Activated T-cell treated with anti-CD3 and anti-CD28 coated beads, Interleukin-2, amount 50 U/mL, for 1 hour (primary cell): ENCODE results near the gene GOLGA8M.
"Not testable (repeated sequence)": the region's sequence is repeated elsewhere in the genome, so short reads cannot be mapped to it uniquely, and the experiment has no call there.

Source experiments
- DNase-seq: peaks from one replicate; pipeline ENCODE4 v3.0.0-alpha.2; 2020

Gene GOLGA8M

GRCh38 chr15:28660750-28661149 lies 51.5 kb downstream of the GOLGA8M start:
- not testable (repeated sequence) for DNase-seq

GRCh38 chr15:28656018-28656360 lies 56.2 kb downstream of the GOLGA8M start:
- DNase-seq, result not testable (repeated sequence)

GRCh38 chr15:28655329-28656017 lies 56.7 kb downstream of the GOLGA8M start:
- not testable (repeated sequence) for DNase-seq

- DNase-seq, result not testable (repeated sequence)
These were observed 58.0 kb downstream of the GOLGA8M start for GRCh38 chr15:28654194-28654593.

- not testable (repeated sequence) for DNase-seq
These were observed 59.7 kb downstream of the GOLGA8M start for GRCh38 chr15:28652538-28652937.
